Left ventricle myocardium inferior (tissue), 1 donor: Measurements from ENCODE around the gene TCF7L1. TPM values are rescaled to one million over a fixed set of nuclear protein-coding genes. Genes with fewer than 3 reads are reported as not detected.

Experiments used
- DNase-seq: peaks from one replicate; pipeline ENCODE4 v3.0.0-alpha.2; 2020
- H3K27ac ChIP-seq: fragments of 200-600 bp; replicated peaks from 2 replicates; pipeline ENCODE4 v1.8.0; 2021
- H3K27me3 ChIP-seq: fragments of 200-600 bp; 2 replicates; pipeline ENCODE4 v1.8.0; 2021; ENCODE audit warnings: low read depth
- H3K36me3 ChIP-seq: fragments of 200-600 bp; 2 replicates; pipeline ENCODE4 v1.8.0; 2021
- H3K4me1 ChIP-seq: fragments of 200-600 bp; 2 replicates; pipeline ENCODE4 v1.8.0; 2021
- H3K4me3 ChIP-seq: fragments of 200-600 bp; 2 replicates; pipeline ENCODE4 v1.8.0; 2021; ENCODE audit warnings: mild to moderate bottlenecking, moderate library complexity
- H3K9me3 ChIP-seq: fragments of 200-600 bp; replicated peaks from 2 replicates; pipeline ENCODE4 v1.8.0; 2021
- intact Hi-C: fragments of 100-400 bp; cut with micrococcal nuclease; formaldehyde crosslinking; loops from one replicate; pipeline ENCODE4 v1.11.0; 2022
- total RNA-seq: library from RNA; stranded (reverse); fragmentation: NEBNext Ultra II Directional; extraction: Animal tissue kit (Norgen Biotek cat#: 25700); gene quantifications from one replicate; pipeline ENCODE4 v1.2.1, GENCODE V29; 2021
- TF ChIP-seq, protein P1 (sequence below): fragments of 200-600 bp; IDR thresholded peaks from 2 replicates; pipeline ENCODE4 v1.8.0; 2021; ENCODE audit warnings: antibody characterized with exemption, mild to moderate bottlenecking, borderline replicate concordance
- donor health status: DM: no; HTN: yes; CAD: no; lungs with severe emphysema.

The TCF7L1 gene
- total RNA-seq, 1 donor from 2014 or later = 7.0 TPM

DNA sequence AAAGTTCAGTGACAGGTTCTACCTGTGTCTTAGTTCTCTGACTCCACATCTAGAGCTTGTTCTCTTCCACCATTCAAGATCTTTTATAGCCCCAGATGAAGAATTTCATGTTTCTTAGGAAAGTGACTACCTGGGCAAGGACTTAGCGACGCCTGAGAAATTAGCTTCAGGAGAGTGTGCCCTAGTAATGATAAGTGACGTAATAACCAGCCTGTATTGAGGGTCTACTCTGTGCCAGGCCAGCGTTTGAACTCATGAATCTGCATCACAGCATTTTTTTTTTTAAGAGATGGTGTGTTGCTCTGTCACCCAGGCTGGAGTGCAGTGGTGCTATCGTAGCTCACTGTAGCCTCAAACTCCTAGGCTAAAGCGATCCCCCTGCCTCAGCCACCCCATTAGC lies 51.8 kb downstream of the TCF7L1 start:
- H3K4me1 ChIP-seq = peaks cover 53% of the 10 kb centered on the region
- intact Hi-C loops = no loop called here
- DNase-seq = no peak
- H3K27me3 ChIP-seq = no peaks in the 10 kb centered on the region
- H3K27ac ChIP-seq = no peak overlapping the region
- H3K36me3 ChIP-seq = no peaks in the 10 kb centered on the region
- no peaks in the 10 kb centered on the region for H3K9me3 ChIP-seq
- no peak overlapping the region for H3K4me3 ChIP-seq
- TF ChIP-seq, protein P1, sequence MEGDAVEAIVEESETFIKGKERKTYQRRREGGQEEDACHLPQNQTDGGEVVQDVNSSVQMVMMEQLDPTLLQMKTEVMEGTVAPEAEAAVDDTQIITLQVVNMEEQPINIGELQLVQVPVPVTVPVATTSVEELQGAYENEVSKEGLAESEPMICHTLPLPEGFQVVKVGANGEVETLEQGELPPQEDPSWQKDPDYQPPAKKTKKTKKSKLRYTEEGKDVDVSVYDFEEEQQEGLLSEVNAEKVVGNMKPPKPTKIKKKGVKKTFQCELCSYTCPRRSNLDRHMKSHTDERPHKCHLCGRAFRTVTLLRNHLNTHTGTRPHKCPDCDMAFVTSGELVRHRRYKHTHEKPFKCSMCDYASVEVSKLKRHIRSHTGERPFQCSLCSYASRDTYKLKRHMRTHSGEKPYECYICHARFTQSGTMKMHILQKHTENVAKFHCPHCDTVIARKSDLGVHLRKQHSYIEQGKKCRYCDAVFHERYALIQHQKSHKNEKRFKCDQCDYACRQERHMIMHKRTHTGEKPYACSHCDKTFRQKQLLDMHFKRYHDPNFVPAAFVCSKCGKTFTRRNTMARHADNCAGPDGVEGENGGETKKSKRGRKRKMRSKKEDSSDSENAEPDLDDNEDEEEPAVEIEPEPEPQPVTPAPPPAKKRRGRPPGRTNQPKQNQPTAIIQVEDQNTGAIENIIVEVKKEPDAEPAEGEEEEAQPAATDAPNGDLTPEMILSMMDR = no peak

DNA sequence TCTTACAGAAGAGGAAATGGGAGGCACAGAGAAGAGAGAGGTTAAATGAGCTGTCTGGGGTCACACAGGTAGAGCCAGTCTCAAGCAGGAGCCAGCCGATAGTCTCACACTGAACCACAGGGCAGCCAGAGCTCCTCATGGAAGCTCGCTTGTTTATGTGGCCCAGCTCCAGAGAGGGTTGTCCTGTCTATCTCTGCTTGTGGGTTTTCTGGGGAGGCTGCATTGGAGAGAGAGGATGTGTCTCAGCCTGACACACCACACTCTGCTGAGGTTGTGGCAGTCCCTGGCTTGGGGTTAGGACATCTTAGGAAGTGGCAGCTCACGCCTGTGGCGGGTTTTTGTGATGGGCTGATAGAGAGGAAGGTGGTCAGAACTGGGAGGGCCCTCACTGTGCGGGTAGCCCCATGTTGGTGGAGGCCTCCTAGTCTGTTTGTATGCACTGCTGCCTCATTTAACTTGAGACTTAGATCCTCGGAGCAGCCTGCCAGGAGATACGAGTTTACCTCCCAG lies 52.3 kb downstream of the TCF7L1 start:
- no peak overlapping the region for H3K4me3 ChIP-seq
- no peak overlapping the region for H3K27ac ChIP-seq
- intact Hi-C loops = no loop called here
- no peaks in the 10 kb centered on the region for H3K9me3 ChIP-seq
- no peaks in the 10 kb centered on the region for H3K27me3 ChIP-seq
- H3K4me1 ChIP-seq = peaks cover 52% of the 10 kb centered on the region
- no peaks in the 10 kb centered on the region for H3K36me3 ChIP-seq
- no peak for DNase-seq
- TF ChIP-seq, protein P1 = no peak

DNA sequence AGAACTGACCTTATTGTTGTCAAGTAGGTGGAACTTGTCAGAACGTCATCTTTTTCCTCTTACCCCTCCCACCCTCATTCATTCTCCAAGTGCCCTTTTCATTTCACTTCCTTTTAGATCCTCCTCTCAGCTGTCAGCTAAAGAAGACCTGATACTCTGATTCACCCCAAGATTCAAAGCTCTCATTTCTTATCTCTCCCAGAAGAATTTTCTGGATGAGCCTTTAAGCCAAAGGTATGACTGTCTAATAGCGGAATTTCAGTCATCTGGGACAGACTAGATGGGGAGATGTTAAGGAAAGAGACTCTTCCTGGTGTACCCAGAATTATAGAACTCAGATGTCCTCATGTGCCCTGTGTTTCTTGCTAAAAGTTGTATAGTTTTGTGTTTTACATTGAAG lies 53.9 kb downstream of the TCF7L1 start:
- peaks cover 49% of the 10 kb centered on the region for H3K4me1 ChIP-seq
- H3K27me3 ChIP-seq = no peaks in the 10 kb centered on the region
- no peaks in the 10 kb centered on the region for H3K9me3 ChIP-seq
- no peak overlapping the region for H3K4me3 ChIP-seq
- H3K27ac ChIP-seq = no peak overlapping the region
- no peak for DNase-seq
- TF ChIP-seq, protein P1 = no peak
- intact Hi-C loops = no loop called here
- no peaks in the 10 kb centered on the region for H3K36me3 ChIP-seq

DNA sequence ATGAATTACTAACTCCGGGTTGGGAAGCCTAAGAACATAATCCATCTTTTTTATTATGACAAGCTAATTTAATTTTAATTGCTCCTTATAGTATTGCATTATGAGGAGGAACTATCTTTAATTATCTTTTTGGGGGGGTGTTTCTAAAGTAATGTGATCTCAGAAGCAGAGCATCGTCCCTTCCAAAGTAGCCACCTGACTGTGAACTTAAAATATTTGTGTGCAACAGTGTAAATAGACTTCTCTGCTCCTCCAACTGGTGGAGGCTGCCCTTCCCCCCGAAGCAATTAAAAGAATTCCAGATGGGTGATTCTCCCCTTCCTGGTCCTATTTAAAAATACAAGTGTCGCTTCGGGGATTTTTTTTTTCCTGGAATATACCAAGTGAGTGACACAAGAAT lies 55.7 kb downstream of the TCF7L1 start:
- intact Hi-C loops = no loop called here
- DNase-seq = no peak
- no peak overlapping the region for H3K4me3 ChIP-seq
- no peak overlapping the region for H3K27ac ChIP-seq
- no peaks in the 10 kb centered on the region for H3K27me3 ChIP-seq
- no peaks in the 10 kb centered on the region for H3K9me3 ChIP-seq
- TF ChIP-seq, protein P1 = no peak
- peaks cover 38% of the 10 kb centered on the region for H3K4me1 ChIP-seq
- H3K36me3 ChIP-seq = no peaks in the 10 kb centered on the region

DNA sequence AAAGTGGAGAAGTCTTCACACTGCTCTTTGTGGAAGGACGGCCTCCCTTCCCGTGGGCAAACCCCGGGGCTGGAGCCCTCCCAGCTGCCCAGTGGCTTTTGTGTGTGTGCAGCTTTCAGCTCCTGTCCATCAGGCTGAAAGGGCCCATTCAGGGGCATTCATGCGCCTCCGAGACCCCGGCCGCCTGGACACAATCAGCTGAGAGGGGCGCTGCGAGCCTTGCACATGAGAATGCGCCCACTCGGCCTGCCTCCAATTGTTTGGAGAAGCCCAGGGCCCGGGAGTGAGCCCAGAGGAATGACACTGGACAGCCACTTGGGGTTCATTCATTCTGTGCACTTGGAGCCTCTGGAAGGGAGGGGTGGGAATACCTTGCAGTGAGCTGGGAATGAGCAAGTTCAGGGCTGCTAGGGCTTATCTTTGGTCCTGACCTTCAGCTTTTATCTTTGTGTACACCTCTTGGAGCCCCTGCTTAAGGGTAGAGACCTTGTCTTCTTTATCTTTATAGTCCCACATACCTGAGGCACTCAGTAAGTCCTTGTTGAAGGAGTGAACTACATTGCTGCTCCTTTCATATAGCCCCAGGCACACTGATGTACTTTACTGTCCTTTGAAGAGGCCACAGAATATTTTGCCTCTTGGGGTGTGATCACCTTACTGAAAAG lies 56.5 kb downstream of the TCF7L1 start:
- no peak overlapping the region for H3K4me3 ChIP-seq
- no peak for DNase-seq
- H3K27ac ChIP-seq = no peak overlapping the region
- H3K4me1 ChIP-seq = peaks cover 38% of the 10 kb centered on the region
- no peaks in the 10 kb centered on the region for H3K9me3 ChIP-seq
- TF ChIP-seq, protein P1 = no peak
- intact Hi-C loops = no loop called here
- no peaks in the 10 kb centered on the region for H3K36me3 ChIP-seq
- H3K27me3 ChIP-seq = no peaks in the 10 kb centered on the region
